Osteoblast (primary cell): Measurements from ENCODE around the gene ALDH3A1. TPM values are rescaled to one million over a fixed set of nuclear protein-coding genes. Genes with fewer than 3 reads are reported as not detected.

Experiments
- DNase-seq: peaks from one replicate; pipeline ENCODE4 v3.0.0; 2011; ENCODE audit warnings: low spot score, mixed read lengths; ENCODE audit not compliant: insufficient read length; ENCODE audit errors: missing footprints
- H2AFZ ChIP-seq: 2 replicates; pipeline ENCODE4 v1.6.0; 2011; ENCODE audit warnings: mild to moderate bottlenecking, low read length
- H3K27ac ChIP-seq: 2 replicates; pipeline ENCODE4 v1.5.1; 2011; ENCODE audit warnings: mild to moderate bottlenecking, low read depth, low read length, moderate library complexity
- H3K27me3 ChIP-seq: 2 replicates; pipeline ENCODE4 v1.6.0; 2012; ENCODE audit warnings: mild to moderate bottlenecking, control low read depth, inconsistent platforms, low read length, moderate library complexity; ENCODE audit not compliant: insufficient read depth
- H3K36me3 ChIP-seq: 2 replicates; pipeline ENCODE4 v1.5.1; 2011; ENCODE audit warnings: mild to moderate bottlenecking, low read length, control low read depth, moderate library complexity; ENCODE audit not compliant: insufficient read depth
- H3K4me1 ChIP-seq: 2 replicates; pipeline ENCODE4 v1.5.1; 2011; ENCODE audit warnings: mild to moderate bottlenecking, low read length, control low read depth, moderate library complexity; ENCODE audit not compliant: insufficient read depth
- H3K4me2 ChIP-seq: 2 replicates; pipeline ENCODE4 v1.6.0; 2011; ENCODE audit warnings: mild to moderate bottlenecking, low read length; ENCODE audit not compliant: insufficient read depth
- H3K4me3 ChIP-seq: fragments of 200-600 bp; sonication (generic); 3 replicates; pipeline ENCODE4 v1.5.1; 2012; ENCODE audit warnings: mild to moderate bottlenecking, low read length, inconsistent platforms; ENCODE audit not compliant: insufficient read depth
- H3K79me2 ChIP-seq: 2 replicates; pipeline ENCODE4 v1.6.0; 2012; ENCODE audit warnings: mild to moderate bottlenecking, low read length, control low read depth, inconsistent platforms; ENCODE audit not compliant: insufficient read depth
- H3K9me3 ChIP-seq: 2 replicates; pipeline ENCODE4 v1.5.1; 2011; ENCODE audit warnings: low read depth, low read length, control low read depth
- H4K20me1 ChIP-seq: 2 replicates; pipeline ENCODE4 v1.6.0; 2012; ENCODE audit warnings: mild to moderate bottlenecking, low read length, control low read depth; ENCODE audit not compliant: insufficient read depth
- total RNA-seq: library from RNA; depleted of rRNA; stranded (reverse); fragments of >200 nt; gene quantifications from 2 replicates; pipeline ENCODE4 v1.2.3, GENCODE V29; 2012
- TF ChIP-seq, protein P1 (sequence below): IDR thresholded peaks from 2 replicates; pipeline ENCODE4 v1.5.1; 2011; ENCODE audit warnings: mild to moderate bottlenecking, low read depth, low read length, moderate library complexity; ENCODE audit errors: extremely low read depth

The ALDH3A1 gene
- total RNA-seq, 1 donor, result under 0.01 TPM

DNA sequence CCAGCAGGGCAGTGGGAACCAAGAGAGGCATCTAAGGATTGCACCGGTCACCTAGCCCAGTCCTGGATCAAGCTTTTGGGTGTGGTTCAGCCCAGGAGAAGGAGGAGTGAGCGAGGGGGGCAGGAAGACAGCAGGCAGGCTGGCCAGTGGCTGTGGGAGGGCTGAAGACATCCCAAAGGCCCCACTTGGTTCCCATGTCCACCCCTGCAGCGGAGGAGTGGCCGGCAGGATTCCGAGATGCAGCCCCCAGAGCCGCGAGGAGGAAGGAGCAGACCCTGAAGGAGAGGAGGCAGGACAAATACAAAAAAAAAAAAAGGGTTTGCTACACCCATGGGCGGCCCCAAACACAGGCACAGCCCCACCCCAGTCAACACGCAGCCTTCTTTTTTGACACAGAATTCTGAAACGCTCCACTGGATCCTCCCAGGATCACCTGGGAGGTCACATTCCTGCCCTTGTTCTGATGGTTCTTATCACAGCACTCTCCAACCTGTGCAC is 30.6 kb downstream of the ALDH3A1 start:
- no peak overlapping the region for H3K4me3 ChIP-seq
- no peaks in the 10 kb centered on the region for H4K20me1 ChIP-seq
- no peaks in the 10 kb centered on the region for H3K4me1 ChIP-seq
- H3K27ac ChIP-seq, result no peak overlapping the region
- H3K4me2 ChIP-seq, result no peak overlapping the region
- H3K79me2 ChIP-seq, result no peaks in the 10 kb centered on the region
- no peaks in the 10 kb centered on the region for H3K9me3 ChIP-seq
- no peaks in the 10 kb centered on the region for H3K27me3 ChIP-seq
- TF ChIP-seq, protein P1, sequence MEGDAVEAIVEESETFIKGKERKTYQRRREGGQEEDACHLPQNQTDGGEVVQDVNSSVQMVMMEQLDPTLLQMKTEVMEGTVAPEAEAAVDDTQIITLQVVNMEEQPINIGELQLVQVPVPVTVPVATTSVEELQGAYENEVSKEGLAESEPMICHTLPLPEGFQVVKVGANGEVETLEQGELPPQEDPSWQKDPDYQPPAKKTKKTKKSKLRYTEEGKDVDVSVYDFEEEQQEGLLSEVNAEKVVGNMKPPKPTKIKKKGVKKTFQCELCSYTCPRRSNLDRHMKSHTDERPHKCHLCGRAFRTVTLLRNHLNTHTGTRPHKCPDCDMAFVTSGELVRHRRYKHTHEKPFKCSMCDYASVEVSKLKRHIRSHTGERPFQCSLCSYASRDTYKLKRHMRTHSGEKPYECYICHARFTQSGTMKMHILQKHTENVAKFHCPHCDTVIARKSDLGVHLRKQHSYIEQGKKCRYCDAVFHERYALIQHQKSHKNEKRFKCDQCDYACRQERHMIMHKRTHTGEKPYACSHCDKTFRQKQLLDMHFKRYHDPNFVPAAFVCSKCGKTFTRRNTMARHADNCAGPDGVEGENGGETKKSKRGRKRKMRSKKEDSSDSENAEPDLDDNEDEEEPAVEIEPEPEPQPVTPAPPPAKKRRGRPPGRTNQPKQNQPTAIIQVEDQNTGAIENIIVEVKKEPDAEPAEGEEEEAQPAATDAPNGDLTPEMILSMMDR, result no peak
- DNase-seq, result peak; percentile 59
- H3K36me3 ChIP-seq, result no peaks in the 10 kb centered on the region
- no peak overlapping the region for H2AFZ ChIP-seq

DNA sequence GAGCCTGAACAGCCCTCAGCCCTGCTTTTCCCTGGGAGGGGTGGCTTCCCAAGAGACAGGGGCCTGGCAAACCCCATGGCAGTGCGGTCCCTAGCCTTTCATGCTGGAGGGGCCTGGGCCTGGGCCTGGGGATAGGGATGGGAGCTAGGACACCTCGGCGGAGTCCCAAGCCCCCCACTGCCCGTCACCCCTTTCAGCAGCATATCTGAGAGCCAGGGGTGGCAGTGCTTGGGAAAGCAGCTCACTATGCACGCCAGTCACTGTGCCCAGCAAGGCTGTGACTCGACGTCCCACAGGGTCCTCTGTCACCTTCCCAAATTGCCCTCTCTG is 31.1 kb downstream of the ALDH3A1 start:
- no peaks in the 10 kb centered on the region for H3K4me1 ChIP-seq
- no peak overlapping the region for H3K4me3 ChIP-seq
- no peak overlapping the region for H3K4me2 ChIP-seq
- H2AFZ ChIP-seq, result no peak overlapping the region
- no peak overlapping the region for H3K27ac ChIP-seq
- no peaks in the 10 kb centered on the region for H3K79me2 ChIP-seq
- no peaks in the 10 kb centered on the region for H3K36me3 ChIP-seq
- no peaks in the 10 kb centered on the region for H3K9me3 ChIP-seq
- H3K27me3 ChIP-seq, result no peaks in the 10 kb centered on the region
- no peak for DNase-seq
- H4K20me1 ChIP-seq, result no peaks in the 10 kb centered on the region
- TF ChIP-seq, protein P1, result no peak

DNA sequence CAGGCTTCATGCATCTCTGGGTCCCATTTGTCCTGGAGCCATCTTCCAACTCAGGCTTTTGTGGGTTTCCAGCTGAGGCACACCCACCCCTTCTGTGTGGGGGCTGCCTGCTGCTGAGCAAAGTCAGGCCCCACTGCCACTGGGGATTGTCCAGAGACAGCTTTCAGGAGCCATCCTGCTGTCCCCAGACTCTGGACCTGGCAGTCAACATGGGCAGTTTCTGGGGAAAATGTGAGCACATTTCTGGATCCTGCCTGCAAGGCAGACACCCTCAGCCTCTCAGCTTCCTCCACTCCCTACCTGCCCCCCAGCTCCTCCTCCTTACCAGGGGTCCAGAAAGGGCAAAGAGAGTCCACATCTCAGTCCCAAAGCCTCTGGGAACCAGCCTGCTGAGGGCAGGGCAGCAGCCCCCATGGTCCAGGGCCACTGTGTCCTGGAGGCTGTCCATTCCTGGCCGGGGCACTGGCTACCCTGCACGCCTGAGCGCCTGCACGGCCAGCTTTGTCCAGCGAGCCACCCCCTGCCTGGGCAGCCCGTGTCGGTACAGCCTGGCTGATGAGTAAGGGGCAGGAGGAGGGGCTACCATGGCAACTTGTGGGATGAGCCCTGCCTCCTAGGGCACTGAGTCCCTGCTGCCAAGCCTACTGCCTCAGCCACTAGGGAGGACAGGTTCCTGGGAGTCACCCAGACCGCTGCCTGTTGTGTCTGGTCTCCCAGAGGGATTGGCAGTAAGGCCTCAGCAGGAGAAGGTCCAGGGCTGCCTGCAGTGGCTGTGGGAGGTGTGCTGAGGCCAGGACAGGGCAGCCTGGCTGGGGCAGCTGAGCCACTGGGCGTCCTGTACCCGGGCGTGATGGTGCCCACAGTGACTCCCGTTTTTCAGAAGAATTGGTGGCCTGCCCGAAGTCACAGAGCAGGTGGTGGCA is 31.7 kb downstream of the ALDH3A1 start, which contains the start of gene SLC47A2:
Gene SLC47A2, minus strand, starts transcription at position 477 of the 923 bp plus-strand sequence. Its CDS starts 29 bp downstream, at position 448.
- Histone ChIP-seq H3K4me3 (no peak within 1 kb of the TSS), H3K27ac (no peak within 1 kb of the TSS), H3K4me2 (no peak within 1 kb of the TSS), H3K79me2 (no peaks in the 10 kb centered on the region), H3K4me1 (no peaks in the 10 kb centered on the region), H3K36me3 (no peaks in the 10 kb centered on the region), H3K9me3 (no peaks in the 10 kb centered on the region), H3K27me3 (no peaks in the 10 kb centered on the region), H4K20me1 (no peaks in the 10 kb centered on the region), H2AFZ (no peak within 1 kb of the TSS)
- TF ChIP-seq, protein P1, result no peak
- peak; percentile 88 for DNase-seq
